ENCODE data around the gene HIC1. TPM values are rescaled to one million over a fixed set of nuclear protein-coding genes. Genes with fewer than 3 reads are reported as not detected.

HIC1 gene
- total and polyA plus RNA-seq, 8 donors = 17.4 to 37.5 (median 24.6) TPM

DNA sequence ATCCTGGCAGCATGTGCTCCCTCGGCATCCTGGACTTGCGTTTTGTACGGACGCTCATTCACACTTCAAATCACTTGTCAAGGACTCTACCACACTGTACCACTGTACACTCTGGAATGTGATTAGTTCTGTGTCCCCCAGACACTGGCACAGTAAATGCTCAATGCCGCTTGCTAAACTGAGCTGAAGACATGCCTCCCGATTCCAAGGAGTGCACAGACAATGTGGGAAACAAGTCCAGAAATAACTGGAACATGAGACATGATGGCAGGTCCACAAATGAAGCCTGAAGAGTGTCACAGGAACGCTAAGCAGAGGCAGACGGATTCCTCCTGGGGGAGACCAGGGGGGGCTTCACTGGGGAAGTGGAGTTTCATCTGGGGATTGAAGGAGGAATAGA is 22.1 kb downstream of the HIC1 start:
- TF ChIP-seq, protein P1, sequence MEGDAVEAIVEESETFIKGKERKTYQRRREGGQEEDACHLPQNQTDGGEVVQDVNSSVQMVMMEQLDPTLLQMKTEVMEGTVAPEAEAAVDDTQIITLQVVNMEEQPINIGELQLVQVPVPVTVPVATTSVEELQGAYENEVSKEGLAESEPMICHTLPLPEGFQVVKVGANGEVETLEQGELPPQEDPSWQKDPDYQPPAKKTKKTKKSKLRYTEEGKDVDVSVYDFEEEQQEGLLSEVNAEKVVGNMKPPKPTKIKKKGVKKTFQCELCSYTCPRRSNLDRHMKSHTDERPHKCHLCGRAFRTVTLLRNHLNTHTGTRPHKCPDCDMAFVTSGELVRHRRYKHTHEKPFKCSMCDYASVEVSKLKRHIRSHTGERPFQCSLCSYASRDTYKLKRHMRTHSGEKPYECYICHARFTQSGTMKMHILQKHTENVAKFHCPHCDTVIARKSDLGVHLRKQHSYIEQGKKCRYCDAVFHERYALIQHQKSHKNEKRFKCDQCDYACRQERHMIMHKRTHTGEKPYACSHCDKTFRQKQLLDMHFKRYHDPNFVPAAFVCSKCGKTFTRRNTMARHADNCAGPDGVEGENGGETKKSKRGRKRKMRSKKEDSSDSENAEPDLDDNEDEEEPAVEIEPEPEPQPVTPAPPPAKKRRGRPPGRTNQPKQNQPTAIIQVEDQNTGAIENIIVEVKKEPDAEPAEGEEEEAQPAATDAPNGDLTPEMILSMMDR (IDR thresholded peaks at IDR 0.05) = no peak
- Histone ChIP-seq H3K36me3 (peaks cover 0 to 49% of the 10 kb centered on the region in 2 donors), H3K27me3 (no peaks in the 10 kb centered on the region), H3K9me3 (no peaks in the 10 kb centered on the region), H3K4me1 (peaks cover 18 to 48% of the 10 kb centered on the region in 2 donors), H3K27ac (peak overlapping the region; percentile 15 to 56), H3K4me3 (no peak overlapping the region)
- intact Hi-C loops (cut with DNase I) = no loop called here
- no peak for ATAC-seq
- DNase-seq = no peak

DNA sequence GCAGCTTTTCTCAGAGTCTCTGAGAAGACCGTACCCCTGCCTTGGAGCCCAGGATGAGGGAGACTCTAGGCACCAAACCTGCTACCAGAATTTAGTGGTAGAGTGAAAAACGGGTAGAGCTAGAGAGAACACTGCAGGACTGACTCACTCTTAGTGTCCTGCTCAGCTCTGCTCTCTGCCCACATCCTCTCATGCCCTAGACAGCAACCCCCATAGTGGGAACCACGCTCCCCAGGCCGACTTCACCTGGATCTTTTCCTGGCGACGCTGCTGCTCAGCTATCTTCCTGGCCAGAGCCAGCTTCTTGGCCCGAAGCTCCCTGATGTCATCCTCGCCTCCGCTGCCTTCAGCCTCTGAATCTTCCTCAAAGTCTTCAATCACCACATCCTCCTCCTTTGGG is 26.7 kb downstream of the HIC1 start:
- no peak for DNase-seq
- TF ChIP-seq, protein P1 (IDR thresholded peaks at IDR 0.05) = no peak
- no peaks in the 10 kb centered on the region for H3K27me3 ChIP-seq
- H3K27ac ChIP-seq = peak overlapping the region in 1 of 2 donors; percentile 28
- no peak for ATAC-seq
- intact Hi-C loops (cut with DNase I) = no loop called here
- peaks cover 0 to 48% of the 10 kb centered on the region in 2 donors for H3K36me3 ChIP-seq
- H3K9me3 ChIP-seq = no peaks in the 10 kb centered on the region
- H3K4me3 ChIP-seq = no peak overlapping the region
- H3K4me1 ChIP-seq = peaks cover 26 to 53% of the 10 kb centered on the region in 2 donors

DNA sequence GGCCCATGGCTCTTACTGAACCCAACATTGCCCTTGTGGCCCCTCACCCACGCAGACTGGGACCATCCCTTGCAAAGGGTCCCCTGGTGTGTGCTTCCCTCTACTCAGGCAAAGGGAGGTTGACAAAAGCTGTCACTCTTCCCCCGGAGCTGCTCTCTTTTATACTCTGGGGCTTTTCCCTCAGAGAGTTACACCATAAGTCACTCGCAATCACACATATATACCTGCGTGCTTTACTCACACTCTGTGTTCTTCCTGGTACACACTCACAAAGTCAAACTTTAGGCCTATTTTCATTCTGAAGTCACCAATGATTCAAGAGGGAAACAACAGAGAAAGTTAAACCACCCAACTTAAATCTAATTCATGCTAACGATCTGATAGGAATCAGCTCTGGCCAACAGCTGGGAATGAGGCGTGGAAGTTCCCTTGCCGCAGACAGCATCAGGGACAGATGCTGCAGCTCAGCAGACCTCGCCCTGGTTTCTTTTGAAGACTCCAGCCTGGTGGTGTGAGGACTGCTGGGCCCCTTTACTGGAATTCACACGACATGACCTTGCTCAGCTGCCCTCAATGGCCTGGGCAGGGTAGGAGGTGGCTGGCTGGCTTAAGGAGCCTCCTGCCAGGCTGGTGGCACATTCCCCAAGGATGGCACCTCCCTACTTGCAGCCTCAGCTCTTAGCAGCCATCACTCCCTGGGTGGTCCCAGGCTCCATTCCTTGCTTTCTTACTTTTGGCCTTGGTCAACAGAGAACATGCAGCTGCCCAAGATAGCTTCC is 27.3 kb downstream of the HIC1 start:
- DNase-seq = peak in 1 of 4 donors; percentile 80
- peaks cover 24 to 56% of the 10 kb centered on the region in 2 donors for H3K4me1 ChIP-seq
- peaks cover 0 to 43% of the 10 kb centered on the region in 2 donors for H3K36me3 ChIP-seq
- ATAC-seq = no peak
- intact Hi-C loops (cut with DNase I) = no loop called here
- H3K9me3 ChIP-seq = no peaks in the 10 kb centered on the region
- TF ChIP-seq, protein P1 (IDR thresholded peaks at IDR 0.05) = no peak
- peak overlapping the region in 1 of 2 donors; percentile 28 for H3K27ac ChIP-seq
- no peak overlapping the region for H3K4me3 ChIP-seq
- no peaks in the 10 kb centered on the region for H3K27me3 ChIP-seq

DNA sequence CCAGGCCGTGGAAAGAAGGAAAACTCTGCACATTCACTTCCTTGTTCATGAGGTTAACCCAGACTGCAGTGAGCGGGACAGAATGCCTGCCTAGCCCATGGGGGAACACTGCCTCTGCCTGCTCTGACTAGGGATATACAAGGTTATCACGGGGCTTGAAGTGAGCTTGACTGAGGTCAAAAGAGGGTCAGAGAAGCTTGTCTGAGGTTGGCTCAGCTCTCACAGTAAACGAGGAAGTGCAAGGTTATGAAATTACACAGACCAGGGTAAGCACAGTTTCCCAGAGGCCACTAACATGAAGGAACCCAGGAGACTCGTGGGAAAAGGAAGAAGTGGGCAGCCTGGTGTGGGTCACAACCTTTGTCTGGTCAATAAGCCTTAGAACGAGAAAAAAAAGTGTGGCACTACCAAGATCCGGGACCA is 28.7 kb downstream of the HIC1 start:
- intact Hi-C loops (cut with DNase I) = no loop called here
- TF ChIP-seq, protein P1 (IDR thresholded peaks at IDR 0.05) = no peak
- Histone ChIP-seq H3K36me3 (peaks cover 0 to 30% of the 10 kb centered on the region in 2 donors), H3K9me3 (no peaks in the 10 kb centered on the region), H3K4me3 (no peak overlapping the region), H3K27ac (peak overlapping the region; percentile 82 to 87), H3K27me3 (no peaks in the 10 kb centered on the region), H3K4me1 (peaks cover 38 to 71% of the 10 kb centered on the region in 2 donors)
- ATAC-seq = peak; percentile 75
- DNase-seq = peak in 1 of 4 donors; percentile 75

DNA sequence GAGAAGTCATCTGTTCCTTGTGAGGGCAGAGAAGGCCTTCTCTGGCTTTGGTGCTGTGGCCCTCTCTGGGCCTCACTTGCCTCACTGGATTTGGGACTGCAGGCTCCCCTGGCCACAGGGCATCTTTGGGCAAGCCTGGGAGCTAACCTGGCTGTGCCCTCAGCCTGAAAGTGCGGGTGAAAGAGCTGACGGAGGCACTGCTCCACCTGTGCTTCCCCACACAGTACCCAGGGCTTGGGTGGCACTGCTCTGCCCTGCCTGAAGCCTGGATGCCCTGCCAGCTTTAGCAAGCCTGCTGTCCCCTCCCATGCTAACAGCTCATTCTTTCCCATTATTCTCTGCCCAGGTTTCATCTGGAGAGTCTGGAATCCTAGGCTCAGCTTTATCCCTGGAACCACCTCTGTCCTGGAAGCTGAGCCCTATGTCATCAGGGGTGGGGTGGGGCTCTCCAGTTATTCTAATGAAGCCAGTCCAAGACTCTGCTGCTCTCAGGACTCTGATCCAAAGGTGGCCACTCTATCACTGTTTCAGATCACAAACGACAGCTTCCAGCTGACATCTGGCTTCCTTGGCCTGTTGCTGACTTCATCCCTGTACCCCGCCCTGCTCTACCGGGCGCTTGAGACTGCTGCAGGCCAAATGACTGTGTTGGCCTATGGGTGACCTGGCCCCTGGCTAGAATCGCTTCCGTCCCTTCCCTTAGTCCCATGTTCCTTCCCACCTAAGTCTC is 29.3 kb downstream of the HIC1 start:
- Histone ChIP-seq H3K27ac (peak overlapping the region; percentile 82 to 87), H3K4me1 (peaks cover 44 to 77% of the 10 kb centered on the region in 2 donors), H3K9me3 (no peaks in the 10 kb centered on the region), H3K36me3 (peaks cover 0 to 24% of the 10 kb centered on the region in 2 donors), H3K4me3 (no peak overlapping the region), H3K27me3 (no peaks in the 10 kb centered on the region)
- TF ChIP-seq, protein P1 (IDR thresholded peaks at IDR 0.05) = no peak
- DNase-seq (no peak), ATAC-seq (peak; percentile 26)
- intact Hi-C loops (cut with DNase I) = no loop called here
